Measurements from ENCODE around the gene CIP2A.

- TF ChIP-seq EZH2phosphoT487 (IDR thresholded peaks at IDR 0.05; ENCODE audit: borderline replicate concordance, low read length) (no peak), CTCF (IDR thresholded peaks at IDR 0.05; ENCODE audit: low read depth, low read length, poor library complexity, severe bottlenecking) (no peak)
Measured at GRCh38 chr3:108599677-108600409, 10.6 kb upstream of the CIP2A start.
